ENCODE measurements around the gene RSPH6A.
"Not testable (repeated sequence)": the region's sequence is repeated elsewhere in the genome, so short reads cannot be mapped to it uniquely, and the experiment has no call there.

Gene RSPH6A

GRCh38 chr19:45799541-45799940 lies 15.6 kb downstream of the RSPH6A start:
- DNase-seq: not testable (repeated sequence)

- peak; percentile 55 to 74 for DNase-seq
These were observed 16.1 kb downstream of the RSPH6A start for GRCh38 chr19:45798995-45799517.

- no peak for DNase-seq
These were observed 20.5 kb downstream of the RSPH6A start for GRCh38 chr19:45794627-45795026.

- no peak for DNase-seq
These were observed 21.2 kb downstream of the RSPH6A start for GRCh38 chr19:45793876-45794275.

- DNase-seq: no peak
These were observed 21.9 kb downstream of the RSPH6A start for GRCh38 chr19:45793178-45793564.

GRCh38 chr19:45792470-45793177 lies 22.5 kb downstream of the RSPH6A start, which contains the start of gene DMWD:
Gene DMWD (minus strand): TSS chr19:45792845. CDS start chr19:45792756, 89 bp downstream.
- peak; percentile 99 to 100 for DNase-seq

GRCh38 chr19:45791744-45792469 lies 23.2 kb downstream of the RSPH6A start:
- DNase-seq: no peak

GRCh38 chr19:45790942-45791341 lies 24.2 kb downstream of the RSPH6A start:
- DNase-seq: peak; percentile 44 to 53

GRCh38 chr19:45789035-45789786 lies 25.9 kb downstream of the RSPH6A start:
- DNase-seq: no peak

GRCh38 chr19:45786533-45786894 lies 28.6 kb downstream of the RSPH6A start:
- DNase-seq: no peak

- no peak for DNase-seq
These were observed 29.2 kb downstream of the RSPH6A start for GRCh38 chr19:45785781-45786532.

- DNase-seq: no peak
These were observed 30.0 kb downstream of the RSPH6A start for GRCh38 chr19:45785097-45785496.

- DNase-seq: no peak
These were observed 31.0 kb downstream of the RSPH6A start for GRCh38 chr19:45784096-45784495.

- no peak for DNase-seq
These were observed 32.0 kb downstream of the RSPH6A start for GRCh38 chr19:45782820-45783785.

GRCh38 chr19:45782162-45782691 lies 32.9 kb downstream of the RSPH6A start, which contains the start of gene DMPK:
Gene DMPK (minus strand): TSS chr19:45782490. CDS start chr19:45782352, 138 bp downstream.
- no peak for DNase-seq

GRCh38 chr19:45781214-45782161 lies 33.6 kb downstream of the RSPH6A start:
- no peak for DNase-seq

GRCh38 chr19:45780448-45781213 lies 34.5 kb downstream of the RSPH6A start:
- DNase-seq: no peak

- DNase-seq: no peak
These were observed 35.0 kb downstream of the RSPH6A start for GRCh38 chr19:45780146-45780447.

All from CD4-positive, alpha-beta T cell treated with Interferon alpha-2 for 1 hour (primary cell).